Gastroesophageal sphincter (tissue), 3 donors: ENCODE results near the gene MGST3.

Source experiments
- EP300 ChIP-seq: sonication (generic); formaldehyde crosslinking; IDR thresholded peaks from one replicate; pipeline ENCODE4 v1.6.1; 2017; ENCODE audit warnings: antibody characterized with exemption, mild to moderate bottlenecking
- POLR2A ChIP-seq, 2 donors: fragments of 450-650 bp; IDR thresholded peaks; one replicate each; pipeline ENCODE4 v1.6.1; 2017; ENCODE audit warnings: antibody characterized with exemption in 2 of 2, mild to moderate bottlenecking in 2 of 2, moderate library complexity in 1 of 2
- POLR2AphosphoS5 ChIP-seq: sonication (generic); formaldehyde crosslinking; IDR thresholded peaks from one replicate; pipeline ENCODE4 v1.6.1; 2017; ENCODE audit warnings: antibody characterized with exemption
- TF ChIP-seq, protein P1 (sequence below), 4 experiments: fragments of 200-600 bp in 2 of 4; fragments of 450-650 bp in 2 of 4; sonication (generic) in 1 of 4; IDR thresholded peaks; one replicate each; pipeline ENCODE4 v1.5.1; 2017 to 2019; ENCODE audit warnings: antibody characterized with exemption in 4 of 4, mild to moderate bottlenecking in 2 of 4, moderate library complexity in 2 of 4

DNA sequence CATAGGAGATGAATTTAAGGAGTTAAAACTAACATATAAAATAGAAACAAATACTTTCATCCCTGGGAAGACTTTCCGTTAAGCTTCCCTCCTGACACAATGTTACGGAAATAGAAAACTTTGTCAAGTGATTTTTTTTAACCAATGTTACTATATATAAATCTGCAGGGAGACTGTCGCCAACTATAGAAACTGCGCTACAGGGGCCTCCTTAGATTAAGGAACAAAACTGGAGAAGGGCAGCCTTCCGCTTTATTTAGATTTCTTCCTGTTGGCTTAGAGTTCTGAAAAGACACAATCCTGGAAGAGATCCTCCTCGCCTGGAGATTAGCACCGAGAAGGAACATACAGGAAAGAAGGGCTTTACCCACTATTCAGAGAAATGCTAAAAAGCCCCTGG is 1.5 kb downstream of the MGST3 start:
- TF ChIP-seq, protein P1, sequence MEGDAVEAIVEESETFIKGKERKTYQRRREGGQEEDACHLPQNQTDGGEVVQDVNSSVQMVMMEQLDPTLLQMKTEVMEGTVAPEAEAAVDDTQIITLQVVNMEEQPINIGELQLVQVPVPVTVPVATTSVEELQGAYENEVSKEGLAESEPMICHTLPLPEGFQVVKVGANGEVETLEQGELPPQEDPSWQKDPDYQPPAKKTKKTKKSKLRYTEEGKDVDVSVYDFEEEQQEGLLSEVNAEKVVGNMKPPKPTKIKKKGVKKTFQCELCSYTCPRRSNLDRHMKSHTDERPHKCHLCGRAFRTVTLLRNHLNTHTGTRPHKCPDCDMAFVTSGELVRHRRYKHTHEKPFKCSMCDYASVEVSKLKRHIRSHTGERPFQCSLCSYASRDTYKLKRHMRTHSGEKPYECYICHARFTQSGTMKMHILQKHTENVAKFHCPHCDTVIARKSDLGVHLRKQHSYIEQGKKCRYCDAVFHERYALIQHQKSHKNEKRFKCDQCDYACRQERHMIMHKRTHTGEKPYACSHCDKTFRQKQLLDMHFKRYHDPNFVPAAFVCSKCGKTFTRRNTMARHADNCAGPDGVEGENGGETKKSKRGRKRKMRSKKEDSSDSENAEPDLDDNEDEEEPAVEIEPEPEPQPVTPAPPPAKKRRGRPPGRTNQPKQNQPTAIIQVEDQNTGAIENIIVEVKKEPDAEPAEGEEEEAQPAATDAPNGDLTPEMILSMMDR (IDR thresholded peaks at IDR 0.05): no peak
- TF ChIP-seq POLR2AphosphoS5 (no peak), EP300 (no peak), POLR2A (IDR thresholded peaks at IDR 0.05) (no peak)
